C4-2B (cell line): ENCODE results near the gene SETD1B.
A peak's percentile ranks its signal among the peaks of the same experiment; 100 is the strongest.
"Not testable (repeated sequence)": the region's sequence is repeated elsewhere in the genome, so short reads cannot be mapped to it uniquely, and the experiment has no call there.

ENCODE experiments used
- H3K27ac ChIP-seq: fragments of 450-650 bp; 2 replicates; pipeline ENCODE4 v1.5.1; 2017
- CTCF ChIP-seq: fragments of 450-650 bp; conservative IDR thresholded peaks from 2 replicates; pipeline ENCODE4 v1.5.1; 2017; ENCODE audit warnings: mild to moderate bottlenecking
- ZFX ChIP-seq: fragments of 450-650 bp; IDR thresholded peaks from 2 replicates; pipeline ENCODE4 v1.6.1; 2017

The SETD1B gene

GRCh38 chr12:121803861-121804416 lies at the start of gene SETD1B:
Gene SETD1B (plus strand): TSS chr12:121804009. CDS start chr12:121804738, 729 bp downstream.
- peak within 1 kb of the TSS; percentile 97 for H3K27ac ChIP-seq
- TF ChIP-seq CTCF (no peak), ZFX (peak; percentile 64)

GRCh38 chr12:121754836-121755235 lies 49.0 kb upstream of the SETD1B start:
- TF ChIP-seq CTCF (no peak), ZFX (no peak)
- H3K27ac ChIP-seq, result peak overlapping the region; percentile 69

DNA sequence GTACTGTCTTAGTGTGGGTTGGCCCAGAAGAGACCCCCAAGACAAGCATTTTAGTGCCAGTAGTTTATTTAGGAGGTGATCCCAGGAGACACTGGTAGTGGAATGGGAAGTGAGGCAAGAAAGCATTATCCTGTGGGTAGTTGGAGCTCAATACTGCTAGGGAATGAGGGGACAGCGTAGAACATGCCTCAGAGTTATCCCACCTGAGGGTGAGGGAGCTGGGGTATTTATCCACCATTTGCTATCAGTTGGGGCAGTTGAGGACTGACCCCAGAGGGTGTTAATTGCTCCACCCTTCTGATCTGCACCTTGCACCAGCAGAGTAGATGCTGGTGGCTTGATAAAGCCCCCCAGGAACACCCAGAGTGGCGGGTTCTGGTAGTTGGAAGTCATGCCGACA lies 48.2 kb upstream of the SETD1B start:
- H3K27ac ChIP-seq, result peak overlapping the region; percentile 69
- TF ChIP-seq CTCF (no peak), ZFX (no peak)

GRCh38 chr12:121758536-121758935 lies 45.3 kb upstream of the SETD1B start:
- H3K27ac ChIP-seq, result not testable (repeated sequence)

- no peak overlapping the region for H3K27ac ChIP-seq
Observed at GRCh38 chr12:121762269-121762668, 41.5 kb upstream of the SETD1B start.

DNA sequence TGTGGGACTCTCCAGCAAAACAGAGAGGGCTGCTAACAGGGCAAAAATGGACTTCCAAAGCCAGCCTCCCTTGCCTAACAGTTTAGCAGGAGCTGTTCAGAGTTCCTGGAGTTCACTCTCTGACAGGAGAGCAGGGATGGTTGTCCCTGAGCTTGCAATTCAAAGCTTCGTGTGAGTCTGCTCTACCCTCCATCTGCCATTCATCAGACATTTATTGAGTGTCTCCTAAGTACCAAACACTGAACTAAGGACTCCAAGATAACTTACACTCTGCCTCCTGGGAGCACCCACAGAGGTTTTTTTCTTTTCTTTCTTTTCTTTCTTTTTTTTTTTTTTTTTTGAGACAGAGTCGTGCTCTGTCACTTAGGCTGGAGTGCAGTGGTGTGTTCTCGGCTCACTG lies 39.0 kb upstream of the SETD1B start:
- H3K27ac ChIP-seq, result no peak overlapping the region
- TF ChIP-seq CTCF (no peak), ZFX (no peak)

More at GRCh38 chr12:121762269-121762668, 41.5 kb upstream of the SETD1B start:
- TF ChIP-seq ZFX (no peak), CTCF (no peak)

DNA sequence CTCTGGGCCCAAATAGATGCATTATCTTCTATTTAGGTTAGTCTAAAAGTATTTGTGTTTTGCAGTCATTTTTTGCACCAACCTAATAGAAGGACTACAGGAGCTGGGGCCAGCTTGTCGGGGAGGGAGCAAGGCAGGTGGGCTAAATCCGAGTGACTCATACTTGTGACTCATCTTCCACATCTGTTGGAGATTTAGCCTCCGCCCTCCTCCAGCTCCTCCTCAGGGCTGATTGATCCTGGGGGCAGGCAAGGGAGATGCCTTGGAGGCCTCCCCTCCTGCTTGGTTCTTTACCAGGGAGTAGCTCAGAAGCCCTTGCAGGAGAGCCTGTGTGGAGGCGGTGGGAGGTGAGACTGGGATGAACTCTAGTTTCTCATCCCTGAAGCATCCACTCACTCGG lies 38.2 kb upstream of the SETD1B start:
- no peak for TF ChIP-seq CTCF
- TF ChIP-seq ZFX, result no peak
- H3K27ac ChIP-seq, result no peak overlapping the region

DNA sequence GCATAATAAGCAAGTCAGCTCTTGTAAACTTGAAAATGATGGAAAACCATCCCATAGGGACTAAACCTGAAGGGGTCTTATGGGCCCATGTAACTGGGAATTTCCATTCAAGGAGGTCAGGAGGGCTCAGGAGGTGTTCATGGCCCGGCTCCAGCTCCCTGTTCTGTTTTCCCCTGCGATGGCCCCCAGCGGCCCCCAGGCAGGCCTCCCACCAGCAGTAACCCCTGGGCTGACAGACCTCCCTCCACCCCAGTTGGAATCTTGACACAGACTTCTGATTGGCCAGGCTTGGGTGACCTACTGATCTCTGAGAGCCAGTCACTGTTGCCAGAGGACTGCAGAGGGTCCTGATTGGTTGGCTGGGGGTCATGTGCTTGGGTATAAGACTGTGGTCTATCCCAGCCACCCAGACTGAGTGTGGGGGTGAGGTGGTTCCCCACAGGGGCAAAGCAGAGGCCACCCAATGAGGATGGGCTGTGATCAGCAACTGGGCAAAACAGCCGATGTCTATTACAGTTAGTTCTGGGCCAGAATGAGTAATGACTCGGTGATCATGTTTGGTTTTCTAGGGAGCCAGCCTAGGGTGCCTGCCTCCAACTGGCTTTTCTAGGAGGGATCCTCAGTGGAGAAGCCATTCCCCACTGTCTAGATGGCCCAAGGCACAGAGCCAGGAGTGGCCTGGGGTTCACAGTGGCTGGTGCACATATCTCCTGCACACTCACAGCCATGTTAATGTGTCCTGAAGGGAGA lies 37.3 kb upstream of the SETD1B start:
- H3K27ac ChIP-seq, result no peak overlapping the region
- TF ChIP-seq ZFX (no peak), CTCF (no peak)
